ENCODE results near the gene BEND6. TPM values are rescaled to one million over a fixed set of nuclear protein-coding genes. Genes with fewer than 3 reads are reported as not detected.

Gene BEND6
- total and polyA plus RNA-seq, 10 of the 15 experiments (the other 5 are each of a cell fraction or from before 2014, with no cell fraction given), result 0.79 to 2.8 (median 1.6) TPM

DNA sequence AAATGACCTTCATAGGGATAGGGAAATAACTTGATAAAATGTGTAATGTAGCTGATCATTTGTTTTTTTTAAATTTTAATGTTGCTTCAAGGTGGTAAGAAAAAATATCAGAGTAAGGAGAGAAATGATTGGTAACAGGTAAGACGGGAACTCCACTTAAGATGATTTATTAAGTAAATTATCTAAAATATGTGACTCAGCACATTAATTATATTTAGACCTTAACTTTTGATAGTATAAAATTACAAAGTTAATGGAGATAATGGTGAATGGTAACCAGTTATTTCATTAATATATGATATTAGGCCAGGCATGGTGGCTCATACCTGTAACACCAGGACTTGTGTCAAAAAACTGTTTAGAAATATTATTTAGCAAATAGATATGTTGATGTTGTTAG, 10.2 kb downstream of the BEND6 start:
- H3K27ac ChIP-seq (ENCODE audit: control insufficient read depth, insufficient read depth), result no peak overlapping the region
- ChIA-PET SMC1A (ENCODE audit: uncharacterized antibody, unreplicated experiment) (interaction anchor here (1.2 kb wide), 1 partner anchor 61 kb away, joined by 4 read pairs; no protein-coding TSS in a partner anchor), CTCF (interaction anchor here (0.5 to 15.6 kb wide), 2 partner anchors 62 to 372 kb away, joined by 4 to 200 read pairs; no protein-coding TSS in a partner anchor), POLR2A (no interaction called here), RAD21 (ENCODE audit: unreplicated experiment) (no interaction called here)
- FAIRE-seq (no peak), ATAC-seq (no peak), DNase-seq (ENCODE audit: low read depth, low spot score) (no peak)
- no peaks in the 10 kb centered on the region for H3K36me3 ChIP-seq (ENCODE audit: control insufficient read depth in 2 of 2, insufficient read depth in 2 of 2, low read length in 1 of 2)
- intact Hi-C loops (cut with micrococcal nuclease; ENCODE audit: unreplicated experiment), result no loop called here
- H3K9me3 ChIP-seq (replicated peaks; ENCODE audit: control insufficient read depth, insufficient read depth, low read length), result no peaks in the 10 kb centered on the region
- BruUV-seq (replicated peaks), result no TSS peak
- no peak overlapping the region for H3K4me2 ChIP-seq (ENCODE audit: control insufficient read depth, insufficient read depth)
- H4K20me1 ChIP-seq (ENCODE audit: control insufficient read depth, insufficient read depth), result no peaks in the 10 kb centered on the region
- no peaks in the 10 kb centered on the region for H3K4me1 ChIP-seq (ENCODE audit: control insufficient read depth, insufficient read depth, low read length)
- no peaks in the 10 kb centered on the region for H3K27me3 ChIP-seq (replicated peaks in 1 of 2; ENCODE audit: control insufficient read depth in 2 of 2, insufficient read depth in 2 of 2, low read length in 1 of 2)
- H3K4me3 ChIP-seq, result no peak overlapping the region
- in situ Hi-C loops (cut with MboI), result no loop called here
- TF ChIP-seq HDGF (IDR thresholded peaks at IDR 0.05) (no peak), PAX8 (IDR thresholded peaks at IDR 0.05) (no peak), FOXK2 (IDR thresholded peaks at IDR 0.05) (no peak), MYB (IDR thresholded peaks at IDR 0.05; ENCODE audit: borderline replicate concordance, low read depth, low read length) (no peak), TCF7 (IDR thresholded peaks at IDR 0.05; ENCODE audit: borderline replicate concordance) (no peak), TARDBP (IDR thresholded peaks at IDR 0.05; ENCODE audit: borderline replicate concordance) (no peak), FOXM1 (IDR thresholded peaks at IDR 0.05; ENCODE audit: low read depth, low read length) (no peak), SMAD5 (IDR thresholded peaks at IDR 0.05; ENCODE audit: low read depth) (no peak), SUZ12 (IDR thresholded peaks at IDR 0.05; ENCODE audit: unreplicated experiment) (no peak), SREBF2 (IDR thresholded peaks at IDR 0.05; ENCODE audit: low read length) (no peak), EP300 (IDR thresholded peaks at IDR 0.05; ENCODE audit: borderline replicate concordance in 1 of 2, control insufficient read depth in 1 of 2, low read depth in 2 of 2, low read length in 2 of 2) (no peak), PAX5 (IDR thresholded peaks at IDR 0.05; ENCODE audit: borderline replicate concordance, low read depth, low read length) (no peak), POU2F2 (IDR thresholded peaks at IDR 0.05; ENCODE audit: borderline replicate concordance, low read depth, low read length) (no peak)
- TF ChIP-seq, protein P1, sequence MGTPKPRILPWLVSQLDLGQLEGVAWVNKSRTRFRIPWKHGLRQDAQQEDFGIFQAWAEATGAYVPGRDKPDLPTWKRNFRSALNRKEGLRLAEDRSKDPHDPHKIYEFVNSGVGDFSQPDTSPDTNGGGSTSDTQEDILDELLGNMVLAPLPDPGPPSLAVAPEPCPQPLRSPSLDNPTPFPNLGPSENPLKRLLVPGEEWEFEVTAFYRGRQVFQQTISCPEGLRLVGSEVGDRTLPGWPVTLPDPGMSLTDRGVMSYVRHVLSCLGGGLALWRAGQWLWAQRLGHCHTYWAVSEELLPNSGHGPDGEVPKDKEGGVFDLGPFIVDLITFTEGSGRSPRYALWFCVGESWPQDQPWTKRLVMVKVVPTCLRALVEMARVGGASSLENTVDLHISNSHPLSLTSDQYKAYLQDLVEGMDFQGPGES (IDR thresholded peaks at IDR 0.05), result no peak
- TF ChIP-seq, protein P2, sequence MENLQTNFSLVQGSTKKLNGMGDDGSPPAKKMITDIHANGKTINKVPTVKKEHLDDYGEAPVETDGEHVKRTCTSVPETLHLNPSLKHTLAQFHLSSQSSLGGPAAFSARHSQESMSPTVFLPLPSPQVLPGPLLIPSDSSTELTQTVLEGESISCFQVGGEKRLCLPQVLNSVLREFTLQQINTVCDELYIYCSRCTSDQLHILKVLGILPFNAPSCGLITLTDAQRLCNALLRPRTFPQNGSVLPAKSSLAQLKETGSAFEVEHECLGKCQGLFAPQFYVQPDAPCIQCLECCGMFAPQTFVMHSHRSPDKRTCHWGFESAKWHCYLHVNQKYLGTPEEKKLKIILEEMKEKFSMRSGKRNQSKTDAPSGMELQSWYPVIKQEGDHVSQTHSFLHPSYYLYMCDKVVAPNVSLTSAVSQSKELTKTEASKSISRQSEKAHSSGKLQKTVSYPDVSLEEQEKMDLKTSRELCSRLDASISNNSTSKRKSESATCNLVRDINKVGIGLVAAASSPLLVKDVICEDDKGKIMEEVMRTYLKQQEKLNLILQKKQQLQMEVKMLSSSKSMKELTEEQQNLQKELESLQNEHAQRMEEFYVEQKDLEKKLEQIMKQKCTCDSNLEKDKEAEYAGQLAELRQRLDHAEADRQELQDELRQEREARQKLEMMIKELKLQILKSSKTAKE (IDR thresholded peaks at IDR 0.05; ENCODE audit: low read depth, poor library complexity, severe bottlenecking), result no peak
- no peak overlapping the region for H3K9ac ChIP-seq (ENCODE audit: control insufficient read depth, insufficient read depth, low read length)
- no peaks in the 10 kb centered on the region for H3K79me2 ChIP-seq (ENCODE audit: control insufficient read depth, insufficient read depth, low read length)
- H2AFZ ChIP-seq (ENCODE audit: control insufficient read depth, low read depth, low read length), result no peak overlapping the region
- 83% methylated on average over 1 of the region's 1 CpG for WGBS (ENCODE audit: insufficient coverage, insufficient replicate concordance, low lambda C conversion rate, missing lambda C conversion rate)
